Vagina (tissue), 2 donors: ENCODE data around the gene PADI3.

Experiments used
- POLR2A ChIP-seq, 2 donors: fragments of 450-650 bp; IDR thresholded peaks; one replicate each; pipeline ENCODE4 v1.6.1; 2017; ENCODE audit warnings: antibody characterized with exemption in 2 of 2, mild to moderate bottlenecking in 2 of 2, moderate library complexity in 2 of 2
- POLR2AphosphoS5 ChIP-seq, 2 donors: sonication (generic); formaldehyde crosslinking; IDR thresholded peaks; one replicate each; pipeline ENCODE4 v1.9.0; 2017; ENCODE audit warnings: antibody characterized with exemption in 2 of 2, mild to moderate bottlenecking in 2 of 2, low read depth in 1 of 2; ENCODE audit not compliant: insufficient read depth in 1 of 2
- TF ChIP-seq, protein P1 (sequence below), 3 experiments: fragments of 450-650 bp in 2 of 3; fragments of 200-600 bp in 1 of 3; sonication (generic) in 1 of 3; IDR thresholded peaks; one replicate each; pipeline ENCODE4 v1.5.1; 2017 to 2019; ENCODE audit warnings: antibody characterized with exemption in 3 of 3, mild to moderate bottlenecking in 2 of 3, moderate library complexity in 2 of 3

- TF ChIP-seq, protein P1, sequence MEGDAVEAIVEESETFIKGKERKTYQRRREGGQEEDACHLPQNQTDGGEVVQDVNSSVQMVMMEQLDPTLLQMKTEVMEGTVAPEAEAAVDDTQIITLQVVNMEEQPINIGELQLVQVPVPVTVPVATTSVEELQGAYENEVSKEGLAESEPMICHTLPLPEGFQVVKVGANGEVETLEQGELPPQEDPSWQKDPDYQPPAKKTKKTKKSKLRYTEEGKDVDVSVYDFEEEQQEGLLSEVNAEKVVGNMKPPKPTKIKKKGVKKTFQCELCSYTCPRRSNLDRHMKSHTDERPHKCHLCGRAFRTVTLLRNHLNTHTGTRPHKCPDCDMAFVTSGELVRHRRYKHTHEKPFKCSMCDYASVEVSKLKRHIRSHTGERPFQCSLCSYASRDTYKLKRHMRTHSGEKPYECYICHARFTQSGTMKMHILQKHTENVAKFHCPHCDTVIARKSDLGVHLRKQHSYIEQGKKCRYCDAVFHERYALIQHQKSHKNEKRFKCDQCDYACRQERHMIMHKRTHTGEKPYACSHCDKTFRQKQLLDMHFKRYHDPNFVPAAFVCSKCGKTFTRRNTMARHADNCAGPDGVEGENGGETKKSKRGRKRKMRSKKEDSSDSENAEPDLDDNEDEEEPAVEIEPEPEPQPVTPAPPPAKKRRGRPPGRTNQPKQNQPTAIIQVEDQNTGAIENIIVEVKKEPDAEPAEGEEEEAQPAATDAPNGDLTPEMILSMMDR (IDR thresholded peaks at IDR 0.05), result no peak
- TF ChIP-seq POLR2AphosphoS5 (IDR thresholded peaks at IDR 0.05; ENCODE audit: insufficient read depth in 1 of 2, low read depth in 1 of 2) (no peak), POLR2A (IDR thresholded peaks at IDR 0.05) (no peak)
These were observed 11.4 kb downstream of the PADI3 start for GRCh38 chr1:17260264-17260663.
